ENCODE data around the gene EIF6. TPM values are rescaled to one million over a fixed set of nuclear protein-coding genes. Genes with fewer than 3 reads are reported as not detected.

EIF6 gene
- total RNA-seq, 1 experiment from 2014 or later = 147 TPM

DNA sequence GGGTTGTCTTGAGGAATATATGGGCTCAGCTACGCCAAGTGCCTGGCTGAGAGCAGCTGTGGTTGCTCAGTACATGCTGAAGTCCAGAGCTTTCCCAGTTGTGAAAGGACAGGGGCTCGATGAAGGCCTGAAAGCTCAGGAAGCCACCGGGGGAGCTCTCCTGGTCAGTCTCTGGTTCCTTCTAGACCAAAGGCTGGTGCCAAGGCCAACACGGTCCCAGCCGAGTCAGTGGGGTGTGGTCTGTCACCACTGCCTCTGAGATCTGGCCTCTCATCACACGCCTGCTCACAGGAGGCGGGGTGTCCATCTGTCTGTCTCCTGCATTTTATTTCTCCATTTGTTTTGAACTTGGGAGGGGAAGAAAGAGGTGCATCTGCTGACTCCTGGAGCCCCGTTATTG, 12.6 kb upstream of the EIF6 start:
- no peak for DNase-seq (ENCODE audit: low spot score)
- in situ Hi-C loops (cut with HindIII; ENCODE audit: low sequenced_read_pairs) = no loop called here

DNA sequence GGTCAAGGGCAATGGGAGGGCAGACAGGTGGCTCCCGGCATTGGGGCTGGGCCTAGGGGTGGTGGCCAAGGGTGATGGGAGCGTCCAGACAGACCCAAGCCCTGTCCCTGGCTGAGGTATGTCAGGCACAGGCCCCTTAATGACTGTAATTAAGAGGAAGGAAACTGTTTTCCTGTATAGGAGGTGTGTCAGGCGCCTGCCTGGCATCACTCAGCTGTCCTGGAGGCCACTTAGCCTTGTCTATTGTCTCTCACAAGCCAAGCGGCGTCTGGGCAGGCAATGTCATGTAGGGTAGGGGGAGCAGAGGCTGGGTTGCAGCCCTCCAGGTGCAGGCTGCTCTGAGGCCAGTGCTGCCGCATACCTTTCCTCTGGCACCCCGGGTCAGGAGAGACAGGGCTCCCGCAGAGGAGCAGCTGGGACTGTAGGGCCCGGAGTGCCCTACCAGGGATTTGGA, 11.6 kb upstream of the EIF6 start:
- in situ Hi-C loops (cut with HindIII; ENCODE audit: low sequenced_read_pairs) = no loop called here
- DNase-seq (ENCODE audit: low spot score) = no peak

DNA sequence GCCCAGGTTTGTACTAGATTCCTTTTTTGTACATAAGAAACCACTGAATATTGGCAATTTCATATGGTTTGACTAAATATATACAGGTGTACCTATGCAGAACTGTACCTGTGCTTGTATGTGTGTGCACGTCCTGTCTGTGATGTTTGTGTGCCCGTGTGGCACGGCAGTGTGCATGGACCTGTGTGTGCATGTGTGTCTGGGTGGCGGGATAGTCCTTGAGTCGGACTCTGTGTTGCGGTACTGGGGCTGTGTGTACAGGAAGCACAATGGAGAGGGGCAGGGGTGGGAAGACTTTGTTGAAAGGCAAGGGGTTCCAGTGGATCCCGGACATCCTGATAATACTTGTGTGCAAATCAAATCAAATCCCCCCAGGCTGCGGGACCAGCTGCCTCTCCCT, 11.1 kb upstream of the EIF6 start:
- in situ Hi-C loops (cut with HindIII; ENCODE audit: low sequenced_read_pairs) = no loop called here
- no peak for DNase-seq (ENCODE audit: low spot score)

GRCh38 chr20:35295058-35295457, 10.5 kb upstream of the EIF6 start:
- DNase-seq (ENCODE audit: low spot score) = no peak
- in situ Hi-C loops (cut with HindIII; ENCODE audit: low sequenced_read_pairs) = no loop called here

GRCh38 chr20:35294293-35294685, 9.7 kb upstream of the EIF6 start:
- in situ Hi-C loops (cut with HindIII; ENCODE audit: low sequenced_read_pairs) = no loop called here
- DNase-seq (ENCODE audit: low spot score) = no peak

DNA sequence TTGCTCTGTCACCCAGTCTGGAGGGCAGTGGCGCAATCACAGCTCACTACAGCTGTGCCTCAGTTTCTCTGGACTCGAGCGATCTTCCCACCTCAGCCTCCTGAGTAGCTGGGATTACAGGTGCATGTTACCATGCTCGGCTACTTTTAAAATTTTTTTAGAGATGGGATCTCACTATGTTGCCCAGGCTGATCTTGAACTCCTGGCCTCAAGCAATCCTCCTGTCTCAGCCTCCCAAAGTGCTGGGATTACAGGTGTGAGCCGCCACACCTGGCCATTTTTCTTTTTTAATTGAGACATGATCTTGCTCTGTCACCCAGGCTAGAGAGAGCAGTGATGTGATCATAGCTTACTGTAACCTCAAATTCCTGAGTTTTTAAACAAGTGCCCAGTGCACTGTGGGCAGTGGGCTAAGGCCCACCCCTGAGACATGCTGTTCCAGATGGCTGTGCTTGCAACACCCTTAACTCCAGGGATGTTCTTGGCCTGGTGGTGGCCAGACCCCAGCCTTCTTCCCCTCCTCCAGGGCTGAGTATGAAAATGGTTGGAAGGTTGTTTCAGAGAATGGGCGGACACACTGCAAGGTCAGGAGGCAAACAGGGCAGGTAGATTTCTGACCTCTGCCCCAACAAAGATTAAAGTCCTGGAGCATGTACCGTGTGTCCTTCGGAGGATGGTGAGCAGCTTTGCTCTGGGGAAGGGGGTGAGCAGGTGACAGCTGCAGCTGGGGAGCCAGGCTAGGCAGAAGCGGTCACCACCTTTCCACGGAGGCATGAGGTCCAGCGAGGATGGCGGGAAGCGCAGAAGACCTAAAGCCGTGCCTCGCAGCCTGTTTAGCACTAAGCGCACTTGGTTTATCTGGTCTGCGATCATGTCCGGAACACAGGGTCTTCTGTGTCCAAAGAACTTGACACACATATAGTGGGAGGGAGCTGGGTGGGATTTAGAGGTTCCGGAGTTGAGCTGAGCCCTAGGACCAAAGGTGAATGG, 9.0 kb upstream of the EIF6 start:
- no peak for DNase-seq (ENCODE audit: low spot score)
- in situ Hi-C loops (cut with HindIII; ENCODE audit: low sequenced_read_pairs) = no loop called here

- in situ Hi-C loops (cut with HindIII; ENCODE audit: low sequenced_read_pairs) = no loop called here
- no peak for DNase-seq (ENCODE audit: low spot score)
Observed at GRCh38 chr20:35292504-35293285, 8.1 kb upstream of the EIF6 start.

DNA sequence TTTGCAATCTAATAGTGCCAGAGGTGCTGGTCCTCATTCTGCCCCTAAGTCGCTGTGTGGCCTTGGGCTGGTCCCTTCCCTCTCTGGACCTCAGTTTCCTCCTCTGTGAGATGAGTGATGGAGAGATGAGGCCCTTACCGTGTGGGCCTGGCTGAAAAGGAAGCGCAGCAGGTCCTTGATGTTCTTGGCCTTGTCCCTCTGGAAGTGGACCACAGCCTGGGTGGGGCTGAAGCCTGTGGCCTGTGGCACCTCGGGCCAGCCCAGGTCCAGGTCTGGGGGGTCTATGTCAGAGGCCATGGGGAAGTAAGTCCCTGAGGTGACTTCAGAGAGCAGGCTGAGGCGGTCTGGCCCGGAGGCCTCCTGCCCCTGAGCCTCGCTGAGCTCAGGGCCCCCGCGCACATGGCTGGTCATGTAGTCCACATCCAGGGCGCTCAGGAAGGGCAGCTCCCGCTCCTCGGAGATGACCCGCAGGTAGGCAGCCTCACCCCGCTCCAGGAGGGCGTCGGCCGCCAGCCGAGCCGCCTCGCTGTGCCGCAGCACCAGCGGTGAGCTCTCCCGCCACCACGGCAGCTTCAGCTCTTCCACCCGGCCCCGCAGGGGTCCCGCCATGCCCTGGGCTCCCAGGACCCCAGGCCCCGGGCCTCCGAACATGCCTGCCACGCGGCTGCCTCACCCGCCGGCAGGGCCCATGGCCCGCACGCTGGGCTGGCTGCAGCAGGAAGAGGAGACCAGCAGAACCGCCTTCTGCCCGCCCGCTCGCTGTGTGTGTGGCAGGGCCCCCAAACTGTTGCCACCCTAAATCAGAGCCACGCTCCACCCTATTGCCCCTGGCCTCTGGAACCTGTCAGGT, 7.3 kb upstream of the EIF6 start, which contains the start of gene FAM83C:
Gene FAM83C, minus strand, starts transcription at position 772 of the 850 bp plus-strand sequence. Its CDS starts 121 bp downstream, at position 651.
- no peak for DNase-seq (ENCODE audit: low spot score)
- in situ Hi-C loops (cut with HindIII; ENCODE audit: low sequenced_read_pairs) = no loop called here

- in situ Hi-C loops (cut with HindIII; ENCODE audit: low sequenced_read_pairs) = no loop called here
- DNase-seq (ENCODE audit: low spot score) = no peak
Observed at GRCh38 chr20:35290887-35291417, 6.4 kb upstream of the EIF6 start.

GRCh38 chr20:35290186-35290886, 5.8 kb upstream of the EIF6 start:
- in situ Hi-C loops (cut with HindIII; ENCODE audit: low sequenced_read_pairs) = no loop called here
- no peak for DNase-seq (ENCODE audit: low spot score)

- no peak for DNase-seq (ENCODE audit: low spot score)
- in situ Hi-C loops (cut with HindIII; ENCODE audit: low sequenced_read_pairs) = no loop called here
Observed at GRCh38 chr20:35288325-35289060, 3.9 kb upstream of the EIF6 start.

DNA sequence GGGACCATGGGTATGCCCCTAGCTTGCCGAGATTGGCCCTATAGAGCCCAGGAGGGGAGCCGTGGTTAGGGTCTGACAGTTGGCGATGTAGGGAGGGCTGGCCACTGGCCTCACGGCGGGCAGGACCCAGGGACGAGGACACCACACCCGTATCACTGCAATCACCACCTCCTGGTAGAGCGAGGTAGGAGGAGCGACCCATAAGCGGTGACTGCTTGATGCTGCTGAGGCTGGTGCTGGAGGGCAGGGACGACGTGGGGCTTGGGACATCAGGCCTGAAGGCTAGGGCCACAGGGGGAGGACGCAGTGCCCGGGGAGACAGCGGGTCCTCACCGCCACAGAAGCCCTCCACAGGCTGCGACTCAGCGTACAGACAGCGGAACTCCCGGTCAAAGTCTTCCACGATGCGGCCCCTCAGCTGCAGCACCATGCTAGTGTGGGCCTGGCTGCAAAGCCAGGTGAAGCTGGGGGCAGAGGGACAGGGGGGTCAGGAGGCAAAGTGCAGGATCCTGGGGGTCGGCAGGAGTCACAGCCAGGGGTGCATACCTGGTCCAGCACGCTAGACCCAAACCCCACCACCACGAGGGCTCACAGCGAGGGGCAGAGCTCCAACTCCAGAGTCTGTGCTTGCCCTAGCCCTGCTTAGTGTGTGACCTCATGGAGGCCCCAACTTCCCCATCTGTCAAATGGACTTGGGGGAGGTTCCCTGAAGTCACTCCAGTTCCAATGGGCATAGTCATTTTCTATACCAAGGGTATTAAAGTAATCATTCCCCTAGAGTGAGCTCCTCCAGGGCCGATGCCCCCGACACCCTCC, 3.1 kb upstream of the EIF6 start:
- no peak for DNase-seq (ENCODE audit: low spot score)
- in situ Hi-C loops (cut with HindIII; ENCODE audit: low sequenced_read_pairs) = no loop called here

DNA sequence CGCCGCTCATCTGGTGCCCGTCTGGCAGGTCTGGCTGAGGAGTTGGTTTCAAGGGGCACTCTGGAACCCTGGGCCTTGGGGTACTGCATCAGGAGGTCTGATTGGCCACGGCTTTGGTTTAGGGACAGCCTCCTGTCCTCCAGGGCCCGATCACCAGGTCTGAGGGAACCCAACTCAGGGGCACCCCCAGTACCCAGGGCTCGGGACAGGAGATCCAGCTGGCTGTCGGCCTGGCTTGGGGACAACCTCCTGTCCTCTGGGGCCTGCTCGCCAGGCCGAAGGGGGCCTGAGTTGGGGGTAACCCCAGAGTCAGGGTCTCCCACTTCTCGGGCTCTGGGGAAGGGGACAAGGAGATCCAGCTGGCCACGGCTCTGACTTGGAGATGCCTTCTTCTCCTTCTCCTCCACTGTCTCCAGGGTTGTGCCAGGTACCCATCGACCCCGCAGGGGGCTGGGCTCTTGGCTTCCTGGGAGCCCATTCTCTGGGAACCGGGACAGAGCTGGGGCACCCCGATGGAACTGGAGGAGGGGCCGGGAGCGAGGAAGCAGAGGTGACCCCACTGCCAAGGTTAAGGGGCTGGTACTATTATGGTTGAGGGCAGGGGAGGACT, 2.4 kb upstream of the EIF6 start:
- no peak for DNase-seq (ENCODE audit: low spot score)
- in situ Hi-C loops (cut with HindIII; ENCODE audit: low sequenced_read_pairs) = no loop called here

GRCh38 chr20:35286077-35286898, 1.7 kb upstream of the EIF6 start:
- DNase-seq (ENCODE audit: low spot score) = no peak

GRCh38 chr20:35285806-35286076, 1.2 kb upstream of the EIF6 start:
- DNase-seq (ENCODE audit: low spot score) = no peak
- in situ Hi-C loops (cut with HindIII; ENCODE audit: low sequenced_read_pairs) = no loop called here

More at GRCh38 chr20:35286077-35286898, 1.7 kb upstream of the EIF6 start:
- in situ Hi-C loops (cut with HindIII; ENCODE audit: low sequenced_read_pairs) = no loop called here

Measured in G401 (cell line).